ENCODE data around the gene SPRR3. TPM values are rescaled to one million over a fixed set of nuclear protein-coding genes. Genes with fewer than 3 reads are reported as not detected.

SPRR3 gene
- total RNA-seq, 1 donor from 2014 or later, result 136 TPM

GRCh38 chr1:152967201-152967600, 34.3 kb upstream of the SPRR3 start:
- Histone ChIP-seq H3K36me3 (ENCODE audit: control insufficient read depth, insufficient read depth, low read length) (no peaks in the 10 kb centered on the region), H3K4me3 (ENCODE audit: low read depth, low read length) (no peak overlapping the region), H3K27me3 (ENCODE audit: control insufficient read depth, insufficient read depth, low read length) (no peaks in the 10 kb centered on the region)
- peak; percentile 93 for DNase-seq (ENCODE audit: low read depth)
- FAIRE-seq, result no peak
- TF ChIP-seq CTCF (IDR thresholded peaks at IDR 0.05; ENCODE audit: insufficient read depth, low read length, severe bottlenecking), result no peak

GRCh38 chr1:152968248-152968647, 33.3 kb upstream of the SPRR3 start:
- TF ChIP-seq CTCF (IDR thresholded peaks at IDR 0.05; ENCODE audit: insufficient read depth, low read length, severe bottlenecking), result no peak
- H3K4me3 ChIP-seq (ENCODE audit: low read depth, low read length), result no peak overlapping the region

GRCh38 chr1:152969036-152969435, 32.5 kb upstream of the SPRR3 start:
- Histone ChIP-seq H3K36me3 (ENCODE audit: control insufficient read depth, insufficient read depth, low read length) (no peaks in the 10 kb centered on the region), H3K4me3 (ENCODE audit: low read depth, low read length) (no peak overlapping the region), H3K27me3 (ENCODE audit: control insufficient read depth, insufficient read depth, low read length) (no peaks in the 10 kb centered on the region)
- no peak for FAIRE-seq
- TF ChIP-seq CTCF (IDR thresholded peaks at IDR 0.05; ENCODE audit: insufficient read depth, low read length, severe bottlenecking), result no peak
- no peak for DNase-seq (ENCODE audit: low read depth)

More at GRCh38 chr1:152968248-152968647, 33.3 kb upstream of the SPRR3 start:
- Histone ChIP-seq H3K36me3 (ENCODE audit: control insufficient read depth, insufficient read depth, low read length) (no peaks in the 10 kb centered on the region), H3K27me3 (ENCODE audit: control insufficient read depth, insufficient read depth, low read length) (no peaks in the 10 kb centered on the region)
- peak; percentile 60 for FAIRE-seq
- no peak for DNase-seq (ENCODE audit: low read depth)

- Histone ChIP-seq H3K36me3 (ENCODE audit: control insufficient read depth, insufficient read depth, low read length) (no peaks in the 10 kb centered on the region), H3K27me3 (ENCODE audit: control insufficient read depth, insufficient read depth, low read length) (no peaks in the 10 kb centered on the region), H3K4me3 (ENCODE audit: low read depth, low read length) (no peak within 1 kb of the TSS)
- no peak for DNase-seq (ENCODE audit: low read depth)
- no peak for FAIRE-seq
- no peak for TF ChIP-seq CTCF (IDR thresholded peaks at IDR 0.05; ENCODE audit: insufficient read depth, low read length, severe bottlenecking)
Observed at GRCh38 chr1:152970495-152970894, 31.1 kb upstream of the SPRR3 start, which contains the start of gene SPRR4. SPRR4 (plus strand) TSS chr1:152970648; CDS start chr1:152971891, 1,243 bp downstream.

- FAIRE-seq (peak; percentile 95), DNase-seq (ENCODE audit: low read depth) (peak; percentile 97)
- H3K27me3 ChIP-seq (ENCODE audit: control insufficient read depth, insufficient read depth, low read length), result no peaks in the 10 kb centered on the region
- H3K4me3 ChIP-seq (ENCODE audit: low read depth, low read length), result no peak overlapping the region
- H3K36me3 ChIP-seq (ENCODE audit: control insufficient read depth, insufficient read depth, low read length), result no peaks in the 10 kb centered on the region
- TF ChIP-seq CTCF (IDR thresholded peaks at IDR 0.05; ENCODE audit: insufficient read depth, low read length, severe bottlenecking), result no peak
Observed at GRCh38 chr1:152972196-152972886, 29.2 kb upstream of the SPRR3 start.

- Histone ChIP-seq H3K27me3 (ENCODE audit: control insufficient read depth, insufficient read depth, low read length) (no peaks in the 10 kb centered on the region), H3K4me3 (ENCODE audit: low read depth, low read length) (no peak overlapping the region), H3K36me3 (ENCODE audit: control insufficient read depth, insufficient read depth, low read length) (no peaks in the 10 kb centered on the region)
- DNase-seq (ENCODE audit: low read depth) (no peak), FAIRE-seq (no peak)
- TF ChIP-seq CTCF (IDR thresholded peaks at IDR 0.05; ENCODE audit: insufficient read depth, low read length, severe bottlenecking), result no peak
Observed at GRCh38 chr1:152976688-152977087, 24.9 kb upstream of the SPRR3 start.

All from bronchial epithelial cell (primary cell).